Thyroid gland (tissue), 4 donors: ENCODE data around the gene SIRT4.

ENCODE experiments used
- POLR2A ChIP-seq, 2 donors: fragments of 450-650 bp; IDR thresholded peaks; one replicate each; pipeline ENCODE4 v1.6.1; 2017; ENCODE audit warnings: antibody characterized with exemption in 2 of 2, mild to moderate bottlenecking in 2 of 2, moderate library complexity in 1 of 2
- TF ChIP-seq, protein P1 (sequence below), 6 experiments: fragments of 200-600 bp in 3 of 6; fragments of 450-650 bp in 3 of 6; sonication (generic) in 3 of 6; IDR thresholded peaks; one replicate each; pipeline ENCODE4 v1.5.1; 2016 to 2019; ENCODE audit warnings: antibody characterized with exemption in 6 of 6, mild to moderate bottlenecking in 2 of 6, inconsistent platforms in 1 of 6, moderate library complexity in 1 of 6

GRCh38 chr12:120266180-120266870, 35.8 kb upstream of the SIRT4 start:
- TF ChIP-seq, protein P1, sequence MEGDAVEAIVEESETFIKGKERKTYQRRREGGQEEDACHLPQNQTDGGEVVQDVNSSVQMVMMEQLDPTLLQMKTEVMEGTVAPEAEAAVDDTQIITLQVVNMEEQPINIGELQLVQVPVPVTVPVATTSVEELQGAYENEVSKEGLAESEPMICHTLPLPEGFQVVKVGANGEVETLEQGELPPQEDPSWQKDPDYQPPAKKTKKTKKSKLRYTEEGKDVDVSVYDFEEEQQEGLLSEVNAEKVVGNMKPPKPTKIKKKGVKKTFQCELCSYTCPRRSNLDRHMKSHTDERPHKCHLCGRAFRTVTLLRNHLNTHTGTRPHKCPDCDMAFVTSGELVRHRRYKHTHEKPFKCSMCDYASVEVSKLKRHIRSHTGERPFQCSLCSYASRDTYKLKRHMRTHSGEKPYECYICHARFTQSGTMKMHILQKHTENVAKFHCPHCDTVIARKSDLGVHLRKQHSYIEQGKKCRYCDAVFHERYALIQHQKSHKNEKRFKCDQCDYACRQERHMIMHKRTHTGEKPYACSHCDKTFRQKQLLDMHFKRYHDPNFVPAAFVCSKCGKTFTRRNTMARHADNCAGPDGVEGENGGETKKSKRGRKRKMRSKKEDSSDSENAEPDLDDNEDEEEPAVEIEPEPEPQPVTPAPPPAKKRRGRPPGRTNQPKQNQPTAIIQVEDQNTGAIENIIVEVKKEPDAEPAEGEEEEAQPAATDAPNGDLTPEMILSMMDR (IDR thresholded peaks at IDR 0.05): no peak
- TF ChIP-seq POLR2A (IDR thresholded peaks at IDR 0.05): no peak
